Measurements from ENCODE around the gene USP9X. TPM values are rescaled to one million over a fixed set of nuclear protein-coding genes. Genes with fewer than 3 reads are reported as not detected.
"Not testable (repeated sequence)": the region's sequence is repeated elsewhere in the genome, so short reads cannot be mapped to it uniquely, and the experiment has no call there.

The USP9X gene
- total RNA-seq, 1 donor from 2014 or later: 86.3 TPM

DNA sequence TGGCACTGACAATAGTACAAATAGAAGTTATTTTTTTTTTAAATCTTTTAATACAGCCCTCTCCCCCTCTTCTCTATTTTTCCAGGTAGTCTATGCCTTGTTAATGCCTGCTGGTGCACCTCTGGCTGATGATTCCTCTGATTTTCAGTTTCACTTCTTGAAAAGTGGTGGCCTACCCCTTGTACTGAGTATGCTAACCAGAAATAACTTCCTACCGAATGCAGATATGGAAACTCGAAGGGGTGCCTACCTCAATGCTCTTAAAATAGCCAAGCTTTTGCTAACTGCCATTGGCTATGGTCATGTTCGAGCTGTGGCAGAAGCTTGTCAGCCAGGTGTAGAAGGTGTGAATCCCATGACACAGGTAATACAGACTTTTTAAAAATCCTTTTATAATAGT is 99.1 kb downstream of the USP9X start:
- no peaks in the 10 kb centered on the region for H3K9me3 Mint-ChIP-seq (ENCODE audit: low read depth)

GRCh38 chrX:41186946-41187345 is 101.7 kb downstream of the USP9X start:
- not testable (repeated sequence) for H3K27me3 Mint-ChIP-seq (ENCODE audit: low read depth); H3K4me1 Mint-ChIP-seq (ENCODE audit: low read depth); DNase-seq (ENCODE audit: low spot score); H3K36me3 Mint-ChIP-seq (ENCODE audit: low read depth); H3K9me3 Mint-ChIP-seq (ENCODE audit: low read depth); H3K27ac Mint-ChIP-seq (ENCODE audit: unreplicated experiment); H3K4me3 Mint-ChIP-seq (ENCODE audit: unreplicated experiment)

More for the DNA sequence above, 99.1 kb downstream of the USP9X start:
- peaks cover 3% of the 10 kb centered on the region for H3K36me3 Mint-ChIP-seq (ENCODE audit: low read depth)
- no peak overlapping the region for H3K4me3 Mint-ChIP-seq (ENCODE audit: unreplicated experiment)
- DNase-seq (ENCODE audit: low spot score): no peak
- H3K27ac Mint-ChIP-seq (ENCODE audit: unreplicated experiment): no peak overlapping the region
- H3K4me1 Mint-ChIP-seq (ENCODE audit: low read depth): peaks cover 7% of the 10 kb centered on the region
- TF ChIP-seq, protein P1, sequence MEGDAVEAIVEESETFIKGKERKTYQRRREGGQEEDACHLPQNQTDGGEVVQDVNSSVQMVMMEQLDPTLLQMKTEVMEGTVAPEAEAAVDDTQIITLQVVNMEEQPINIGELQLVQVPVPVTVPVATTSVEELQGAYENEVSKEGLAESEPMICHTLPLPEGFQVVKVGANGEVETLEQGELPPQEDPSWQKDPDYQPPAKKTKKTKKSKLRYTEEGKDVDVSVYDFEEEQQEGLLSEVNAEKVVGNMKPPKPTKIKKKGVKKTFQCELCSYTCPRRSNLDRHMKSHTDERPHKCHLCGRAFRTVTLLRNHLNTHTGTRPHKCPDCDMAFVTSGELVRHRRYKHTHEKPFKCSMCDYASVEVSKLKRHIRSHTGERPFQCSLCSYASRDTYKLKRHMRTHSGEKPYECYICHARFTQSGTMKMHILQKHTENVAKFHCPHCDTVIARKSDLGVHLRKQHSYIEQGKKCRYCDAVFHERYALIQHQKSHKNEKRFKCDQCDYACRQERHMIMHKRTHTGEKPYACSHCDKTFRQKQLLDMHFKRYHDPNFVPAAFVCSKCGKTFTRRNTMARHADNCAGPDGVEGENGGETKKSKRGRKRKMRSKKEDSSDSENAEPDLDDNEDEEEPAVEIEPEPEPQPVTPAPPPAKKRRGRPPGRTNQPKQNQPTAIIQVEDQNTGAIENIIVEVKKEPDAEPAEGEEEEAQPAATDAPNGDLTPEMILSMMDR (IDR thresholded peaks at IDR 0.05): no peak
- no peaks in the 10 kb centered on the region for H3K27me3 Mint-ChIP-seq (ENCODE audit: low read depth)

DNA sequence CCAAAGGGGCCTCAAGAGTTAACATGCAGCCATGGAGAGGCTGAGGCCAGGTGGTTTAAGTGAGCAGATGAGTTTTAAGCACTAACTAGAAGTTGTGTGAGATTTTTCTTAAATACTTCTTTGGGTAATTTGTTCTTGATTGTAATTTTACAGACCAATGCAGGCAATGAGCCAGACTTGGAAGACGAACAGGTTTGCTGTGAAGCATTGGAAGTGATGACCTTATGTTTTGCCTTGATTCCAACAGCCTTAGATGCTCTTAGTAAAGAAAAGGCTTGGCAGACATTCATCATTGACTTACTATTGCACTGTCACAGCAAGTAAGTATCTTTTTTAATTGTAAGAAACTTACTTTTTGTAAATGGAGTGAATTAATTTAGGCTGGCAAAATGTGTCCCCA is 103.9 kb downstream of the USP9X start:
- Mint-ChIP-seq H3K9me3 (ENCODE audit: low read depth) (peaks cover 2% of the 10 kb centered on the region), H3K36me3 (ENCODE audit: low read depth) (peaks cover 10% of the 10 kb centered on the region), H3K27ac (ENCODE audit: unreplicated experiment) (no peak overlapping the region), H3K27me3 (ENCODE audit: low read depth) (no peaks in the 10 kb centered on the region), H3K4me3 (ENCODE audit: unreplicated experiment) (no peak overlapping the region), H3K4me1 (ENCODE audit: low read depth) (peaks cover 9% of the 10 kb centered on the region)
- TF ChIP-seq, protein P1 (IDR thresholded peaks at IDR 0.05): no peak
- no peak for DNase-seq (ENCODE audit: low spot score)

DNA sequence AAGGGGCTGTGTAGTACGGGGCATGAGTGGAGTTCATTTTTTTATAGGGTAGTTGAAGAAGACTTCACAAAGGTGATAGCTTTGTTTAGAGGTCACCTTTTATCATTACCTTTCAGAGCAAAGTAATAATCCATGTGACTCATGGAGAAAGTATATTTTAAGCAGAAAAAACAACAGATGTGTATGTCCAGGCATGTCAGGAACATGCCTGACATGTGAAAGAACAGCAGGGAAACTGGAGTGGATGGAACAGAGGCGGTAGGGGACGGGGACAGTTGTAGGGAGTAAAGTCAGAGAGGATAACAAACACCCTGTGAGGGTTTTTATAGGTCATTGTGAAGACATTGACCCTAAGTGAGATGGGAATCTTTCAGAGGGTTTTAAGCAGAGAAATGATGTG is 107.6 kb downstream of the USP9X start:
- Mint-ChIP-seq H3K36me3 (ENCODE audit: low read depth) (peaks cover 10% of the 10 kb centered on the region), H3K27me3 (ENCODE audit: low read depth) (no peaks in the 10 kb centered on the region), H3K27ac (ENCODE audit: unreplicated experiment) (peak overlapping the region; percentile 65), H3K4me1 (ENCODE audit: low read depth) (peaks cover 9% of the 10 kb centered on the region), H3K9me3 (ENCODE audit: low read depth) (peaks cover 9% of the 10 kb centered on the region), H3K4me3 (ENCODE audit: unreplicated experiment) (no peak overlapping the region)
- TF ChIP-seq, protein P1 (IDR thresholded peaks at IDR 0.05): no peak
- DNase-seq (ENCODE audit: low spot score): no peak

- TF ChIP-seq, protein P1 (IDR thresholded peaks at IDR 0.05): no peak
- no peak overlapping the region for H3K27ac Mint-ChIP-seq (ENCODE audit: unreplicated experiment)
- peaks cover 11% of the 10 kb centered on the region for H3K36me3 Mint-ChIP-seq (ENCODE audit: low read depth)
- no peaks in the 10 kb centered on the region for H3K4me1 Mint-ChIP-seq (ENCODE audit: low read depth)
- H3K4me3 Mint-ChIP-seq (ENCODE audit: unreplicated experiment): no peak overlapping the region
- no peak for DNase-seq (ENCODE audit: low spot score)
- H3K9me3 Mint-ChIP-seq (ENCODE audit: low read depth): peaks cover 9% of the 10 kb centered on the region
- H3K27me3 Mint-ChIP-seq (ENCODE audit: low read depth): no peaks in the 10 kb centered on the region
Observed at GRCh38 chrX:41198410-41198809, 113.2 kb downstream of the USP9X start.

- no peak for DNase-seq (ENCODE audit: low spot score)
- no peaks in the 10 kb centered on the region for H3K27me3 Mint-ChIP-seq (ENCODE audit: low read depth)
- TF ChIP-seq, protein P1 (IDR thresholded peaks at IDR 0.05): no peak
- H3K4me3 Mint-ChIP-seq (ENCODE audit: unreplicated experiment): no peak overlapping the region
- H3K36me3 Mint-ChIP-seq (ENCODE audit: low read depth): peaks cover 19% of the 10 kb centered on the region
- H3K27ac Mint-ChIP-seq (ENCODE audit: unreplicated experiment): no peak overlapping the region
- peaks cover 16% of the 10 kb centered on the region for H3K9me3 Mint-ChIP-seq (ENCODE audit: low read depth)
- no peaks in the 10 kb centered on the region for H3K4me1 Mint-ChIP-seq (ENCODE audit: low read depth)
Observed at GRCh38 chrX:41200785-41201184, 115.5 kb downstream of the USP9X start.
